Uterus (tissue), 2 donors: ENCODE results near the gene YWHAQ.

ENCODE experiments used
- CTCF ChIP-seq, 4 experiments: fragments of 200-600 bp in 2 of 4; fragments of 450-650 bp in 2 of 4; sonication (generic) in 2 of 4; IDR thresholded peaks; one replicate each; pipeline ENCODE4 v1.5.1; 2016 to 2019; ENCODE audit warnings: antibody characterized with exemption in 4 of 4, mild to moderate bottlenecking in 2 of 4, moderate library complexity in 1 of 4
- POLR2A ChIP-seq, 2 donors: fragments of 450-650 bp; IDR thresholded peaks; one replicate each; pipeline ENCODE4 v1.6.1; 2016; ENCODE audit warnings: antibody characterized with exemption in 2 of 2, mild to moderate bottlenecking in 1 of 2, moderate library complexity in 1 of 2

- TF ChIP-seq CTCF (IDR thresholded peaks at IDR 0.05) (no peak), POLR2A (IDR thresholded peaks at IDR 0.05) (no peak)
Observed at GRCh38 chr2:9590641-9591040, 40.2 kb downstream of the YWHAQ start.
